GM23338 (cell line): ENCODE results near the gene TP73. TPM values are rescaled to one million over a fixed set of nuclear protein-coding genes. Genes with fewer than 3 reads are reported as not detected.

Source experiments
- EZH2 ChIP-seq: fragments of 200-600 bp; sonication (generic); IDR thresholded peaks from one replicate; pipeline ENCODE4 v1.8.0; 2017; ENCODE audit warnings: antibody characterized with exemption, mild to moderate bottlenecking, low read depth; ENCODE audit not compliant: unreplicated experiment
- EZH2phosphoT487 ChIP-seq: fragments of 200-600 bp; sonication (generic); IDR thresholded peaks from one replicate; pipeline ENCODE4 v1.8.1; 2018; ENCODE audit warnings: antibody characterized with exemption; ENCODE audit not compliant: unreplicated experiment
- JUNB ChIP-seq: IDR thresholded peaks from one replicate; pipeline ENCODE4 v1.6.1; 2016; ENCODE audit warnings: antibody characterized with exemption; ENCODE audit not compliant: unreplicated experiment
- NANOG ChIP-seq: IDR thresholded peaks from 2 replicates; pipeline ENCODE4 v1.6.1; 2016; ENCODE audit warnings: antibody characterized with exemption, borderline replicate concordance
- POLR2AphosphoS5 ChIP-seq: IDR thresholded peaks from 2 replicates; pipeline ENCODE4 v1.6.1; 2016; ENCODE audit warnings: antibody characterized with exemption, low read depth
- STAT1 ChIP-seq: IDR thresholded peaks from one replicate; pipeline ENCODE4 v1.6.1; 2016; ENCODE audit warnings: antibody characterized with exemption; ENCODE audit not compliant: unreplicated experiment
- ZNF114 ChIP-seq: fragments of 250-450 bp; sonication (Bioruptor Pico); IDR thresholded peaks from 2 replicates; pipeline ENCODE4 v1.5.0; 2020; ENCODE audit warnings: mild to moderate bottlenecking, moderate library complexity
- ZNF331 ChIP-seq: fragments of 250-450 bp; sonication (Bioruptor Pico); IDR thresholded peaks from 2 replicates; pipeline ENCODE4 v1.5.0; 2020; ENCODE audit warnings: low read depth, mild to moderate bottlenecking, moderate library complexity
- polyA plus RNA-seq: library from polyadenylated mRNA; unstranded; fragments of >200 nt; fragmentation: Nextera tagmentation; extraction: Ambion mirVana; gene quantifications from 2 replicates; pipeline ENCODE4 v1.2.1, GENCODE V29; 2016
- total RNA-seq: library from RNA; depleted of rRNA; stranded (reverse); fragments of >200 nt; shearing (Covaris generic); gene quantifications from 2 replicates; pipeline ENCODE4 v1.2.3, GENCODE V29; 2014
- TF ChIP-seq, protein P1 (sequence below): fragments of 250-450 bp; sonication (Bioruptor Pico); IDR thresholded peaks from 2 replicates; pipeline ENCODE4 v1.5.0; 2020; ENCODE audit warnings: mild to moderate bottlenecking, moderate library complexity
- TF ChIP-seq, protein P2 (sequence below), 2 experiments: fragments of 200-600 bp in 1 of 2; sonication (generic) in 1 of 2; conservative IDR thresholded peaks; 2 replicates each; pipeline versions ENCODE4 v1.5.1 to v1.6.1; 2016 to 2017; ENCODE audit warnings: antibody characterized with exemption in 2 of 2, low read depth in 2 of 2, mild to moderate bottlenecking in 2 of 2, moderate library complexity in 1 of 2
- TF ChIP-seq, protein P3 (sequence below): IDR thresholded peaks from one replicate; pipeline ENCODE4 v1.6.1; 2018; ENCODE audit warnings: antibody characterized with exemption; ENCODE audit not compliant: unreplicated experiment

The TP73 gene
- total and polyA plus RNA-seq, 2 experiments from 2014 or later = 1.4 to 3.4 TPM

- TF ChIP-seq, protein P1, sequence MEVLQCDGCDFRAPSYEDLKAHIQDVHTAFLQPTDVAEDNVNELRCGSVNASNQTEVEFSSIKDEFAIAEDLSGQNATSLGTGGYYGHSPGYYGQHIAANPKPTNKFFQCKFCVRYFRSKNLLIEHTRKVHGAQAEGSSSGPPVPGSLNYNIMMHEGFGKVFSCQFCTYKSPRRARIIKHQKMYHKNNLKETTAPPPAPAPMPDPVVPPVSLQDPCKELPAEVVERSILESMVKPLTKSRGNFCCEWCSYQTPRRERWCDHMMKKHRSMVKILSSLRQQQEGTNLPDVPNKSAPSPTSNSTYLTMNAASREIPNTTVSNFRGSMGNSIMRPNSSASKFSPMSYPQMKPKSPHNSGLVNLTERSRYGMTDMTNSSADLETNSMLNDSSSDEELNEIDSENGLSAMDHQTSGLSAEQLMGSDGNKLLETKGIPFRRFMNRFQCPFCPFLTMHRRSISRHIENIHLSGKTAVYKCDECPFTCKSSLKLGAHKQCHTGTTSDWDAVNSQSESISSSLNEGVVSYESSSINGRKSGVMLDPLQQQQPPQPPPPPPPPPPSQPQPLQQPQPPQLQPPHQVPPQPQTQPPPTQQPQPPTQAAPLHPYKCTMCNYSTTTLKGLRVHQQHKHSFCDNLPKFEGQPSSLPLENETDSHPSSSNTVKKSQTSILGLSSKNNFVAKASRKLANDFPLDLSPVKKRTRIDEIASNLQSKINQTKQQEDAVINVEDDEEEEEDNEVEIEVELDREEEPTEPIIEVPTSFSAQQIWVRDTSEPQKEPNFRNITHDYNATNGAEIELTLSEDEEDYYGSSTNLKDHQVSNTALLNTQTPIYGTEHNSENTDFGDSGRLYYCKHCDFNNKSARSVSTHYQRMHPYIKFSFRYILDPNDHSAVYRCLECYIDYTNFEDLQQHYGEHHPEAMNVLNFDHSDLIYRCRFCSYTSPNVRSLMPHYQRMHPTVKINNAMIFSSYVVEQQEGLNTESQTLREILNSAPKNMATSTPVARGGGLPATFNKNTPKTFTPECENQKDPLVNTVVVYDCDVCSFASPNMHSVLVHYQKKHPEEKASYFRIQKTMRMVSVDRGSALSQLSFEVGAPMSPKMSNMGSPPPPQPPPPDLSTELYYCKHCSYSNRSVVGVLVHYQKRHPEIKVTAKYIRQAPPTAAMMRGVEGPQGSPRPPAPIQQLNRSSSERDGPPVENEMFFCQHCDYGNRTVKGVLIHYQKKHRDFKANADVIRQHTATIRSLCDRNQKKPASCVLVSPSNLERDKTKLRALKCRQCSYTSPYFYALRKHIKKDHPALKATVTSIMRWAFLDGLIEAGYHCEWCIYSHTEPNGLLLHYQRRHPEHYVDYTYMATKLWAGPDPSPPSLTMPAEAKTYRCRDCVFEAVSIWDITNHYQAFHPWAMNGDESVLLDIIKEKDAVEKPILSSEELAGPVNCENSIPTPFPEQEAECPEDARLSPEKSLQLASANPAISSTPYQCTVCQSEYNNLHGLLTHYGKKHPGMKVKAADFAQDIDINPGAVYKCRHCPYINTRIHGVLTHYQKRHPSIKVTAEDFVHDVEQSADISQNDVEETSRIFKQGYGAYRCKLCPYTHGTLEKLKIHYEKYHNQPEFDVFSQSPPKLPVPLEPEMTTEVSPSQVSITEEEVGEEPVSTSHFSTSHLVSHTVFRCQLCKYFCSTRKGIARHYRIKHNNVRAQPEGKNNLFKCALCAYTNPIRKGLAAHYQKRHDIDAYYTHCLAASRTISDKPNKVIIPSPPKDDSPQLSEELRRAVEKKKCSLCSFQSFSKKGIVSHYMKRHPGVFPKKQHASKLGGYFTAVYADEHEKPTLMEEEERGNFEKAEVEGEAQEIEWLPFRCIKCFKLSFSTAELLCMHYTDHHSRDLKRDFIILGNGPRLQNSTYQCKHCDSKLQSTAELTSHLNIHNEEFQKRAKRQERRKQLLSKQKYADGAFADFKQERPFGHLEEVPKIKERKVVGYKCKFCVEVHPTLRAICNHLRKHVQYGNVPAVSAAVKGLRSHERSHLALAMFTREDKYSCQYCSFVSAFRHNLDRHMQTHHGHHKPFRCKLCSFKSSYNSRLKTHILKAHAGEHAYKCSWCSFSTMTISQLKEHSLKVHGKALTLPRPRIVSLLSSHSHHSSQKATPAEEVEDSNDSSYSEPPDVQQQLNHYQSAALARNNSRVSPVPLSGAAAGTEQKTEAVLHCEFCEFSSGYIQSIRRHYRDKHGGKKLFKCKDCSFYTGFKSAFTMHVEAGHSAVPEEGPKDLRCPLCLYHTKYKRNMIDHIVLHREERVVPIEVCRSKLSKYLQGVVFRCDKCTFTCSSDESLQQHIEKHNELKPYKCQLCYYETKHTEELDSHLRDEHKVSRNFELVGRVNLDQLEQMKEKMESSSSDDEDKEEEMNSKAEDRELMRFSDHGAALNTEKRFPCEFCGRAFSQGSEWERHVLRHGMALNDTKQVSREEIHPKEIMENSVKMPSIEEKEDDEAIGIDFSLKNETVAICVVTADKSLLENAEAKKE (CRISPR knock-in tag) = no peak
- TF ChIP-seq EZH2 (no peak), POLR2AphosphoS5 (no peak), NANOG (no peak), STAT1 (no peak), ZNF114 (no peak), ZNF331 (CRISPR knock-in tag) (no peak), JUNB (no peak), EZH2phosphoT487 (no peak)
- TF ChIP-seq, protein P2, sequence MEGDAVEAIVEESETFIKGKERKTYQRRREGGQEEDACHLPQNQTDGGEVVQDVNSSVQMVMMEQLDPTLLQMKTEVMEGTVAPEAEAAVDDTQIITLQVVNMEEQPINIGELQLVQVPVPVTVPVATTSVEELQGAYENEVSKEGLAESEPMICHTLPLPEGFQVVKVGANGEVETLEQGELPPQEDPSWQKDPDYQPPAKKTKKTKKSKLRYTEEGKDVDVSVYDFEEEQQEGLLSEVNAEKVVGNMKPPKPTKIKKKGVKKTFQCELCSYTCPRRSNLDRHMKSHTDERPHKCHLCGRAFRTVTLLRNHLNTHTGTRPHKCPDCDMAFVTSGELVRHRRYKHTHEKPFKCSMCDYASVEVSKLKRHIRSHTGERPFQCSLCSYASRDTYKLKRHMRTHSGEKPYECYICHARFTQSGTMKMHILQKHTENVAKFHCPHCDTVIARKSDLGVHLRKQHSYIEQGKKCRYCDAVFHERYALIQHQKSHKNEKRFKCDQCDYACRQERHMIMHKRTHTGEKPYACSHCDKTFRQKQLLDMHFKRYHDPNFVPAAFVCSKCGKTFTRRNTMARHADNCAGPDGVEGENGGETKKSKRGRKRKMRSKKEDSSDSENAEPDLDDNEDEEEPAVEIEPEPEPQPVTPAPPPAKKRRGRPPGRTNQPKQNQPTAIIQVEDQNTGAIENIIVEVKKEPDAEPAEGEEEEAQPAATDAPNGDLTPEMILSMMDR (conservative IDR thresholded peaks at IDR 0.05; ENCODE audit: low read depth in 2 of 2) = no peak
- TF ChIP-seq, protein P3, sequence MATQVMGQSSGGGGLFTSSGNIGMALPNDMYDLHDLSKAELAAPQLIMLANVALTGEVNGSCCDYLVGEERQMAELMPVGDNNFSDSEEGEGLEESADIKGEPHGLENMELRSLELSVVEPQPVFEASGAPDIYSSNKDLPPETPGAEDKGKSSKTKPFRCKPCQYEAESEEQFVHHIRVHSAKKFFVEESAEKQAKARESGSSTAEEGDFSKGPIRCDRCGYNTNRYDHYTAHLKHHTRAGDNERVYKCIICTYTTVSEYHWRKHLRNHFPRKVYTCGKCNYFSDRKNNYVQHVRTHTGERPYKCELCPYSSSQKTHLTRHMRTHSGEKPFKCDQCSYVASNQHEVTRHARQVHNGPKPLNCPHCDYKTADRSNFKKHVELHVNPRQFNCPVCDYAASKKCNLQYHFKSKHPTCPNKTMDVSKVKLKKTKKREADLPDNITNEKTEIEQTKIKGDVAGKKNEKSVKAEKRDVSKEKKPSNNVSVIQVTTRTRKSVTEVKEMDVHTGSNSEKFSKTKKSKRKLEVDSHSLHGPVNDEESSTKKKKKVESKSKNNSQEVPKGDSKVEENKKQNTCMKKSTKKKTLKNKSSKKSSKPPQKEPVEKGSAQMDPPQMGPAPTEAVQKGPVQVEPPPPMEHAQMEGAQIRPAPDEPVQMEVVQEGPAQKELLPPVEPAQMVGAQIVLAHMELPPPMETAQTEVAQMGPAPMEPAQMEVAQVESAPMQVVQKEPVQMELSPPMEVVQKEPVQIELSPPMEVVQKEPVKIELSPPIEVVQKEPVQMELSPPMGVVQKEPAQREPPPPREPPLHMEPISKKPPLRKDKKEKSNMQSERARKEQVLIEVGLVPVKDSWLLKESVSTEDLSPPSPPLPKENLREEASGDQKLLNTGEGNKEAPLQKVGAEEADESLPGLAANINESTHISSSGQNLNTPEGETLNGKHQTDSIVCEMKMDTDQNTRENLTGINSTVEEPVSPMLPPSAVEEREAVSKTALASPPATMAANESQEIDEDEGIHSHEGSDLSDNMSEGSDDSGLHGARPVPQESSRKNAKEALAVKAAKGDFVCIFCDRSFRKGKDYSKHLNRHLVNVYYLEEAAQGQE = no peak
Observed at GRCh38 chr1:3607703-3608065, 44.6 kb upstream of the TP73 start (continued).
